Dendritic cell treated with granulocyte-macrophage colony-stimulating factor and Interleukin-4, amounts not matched to agents 40 ng/mL and 50 ng/mL, for 4 days (primary cell): Measurements from ENCODE around the gene HS3ST3A1.
"Not testable (repeated sequence)": the region's sequence is repeated elsewhere in the genome, so short reads cannot be mapped to it uniquely, and the experiment has no call there.

Experiments
- H3K27ac Mint-ChIP-seq: one replicate; pipeline ENCODE4 v1.8.0; 2022; ENCODE audit warnings: mild to moderate bottlenecking, mixed read lengths
- H3K27me3 Mint-ChIP-seq: one replicate; pipeline ENCODE4 v1.8.0; 2022; ENCODE audit warnings: mild to moderate bottlenecking, mixed read lengths
- H3K36me3 Mint-ChIP-seq: one replicate; pipeline ENCODE4 v1.8.0; 2022; ENCODE audit warnings: low read depth, mixed read lengths
- H3K4me1 Mint-ChIP-seq: one replicate; pipeline ENCODE4 v1.8.0; 2022; ENCODE audit warnings: low read depth, mixed read lengths
- H3K4me3 Mint-ChIP-seq: one replicate; pipeline ENCODE4 v1.8.0; 2022; ENCODE audit warnings: mild to moderate bottlenecking, moderate library complexity, mixed read lengths
- H3K9me3 Mint-ChIP-seq: one replicate; pipeline ENCODE4 v1.8.0; 2022; ENCODE audit warnings: mixed read lengths
- intact Hi-C: fragments of 100-400 bp; cut with micrococcal nuclease; formaldehyde crosslinking; loops from one replicate; pipeline ENCODE4 v1.15.0; 2022

The HS3ST3A1 gene

DNA sequence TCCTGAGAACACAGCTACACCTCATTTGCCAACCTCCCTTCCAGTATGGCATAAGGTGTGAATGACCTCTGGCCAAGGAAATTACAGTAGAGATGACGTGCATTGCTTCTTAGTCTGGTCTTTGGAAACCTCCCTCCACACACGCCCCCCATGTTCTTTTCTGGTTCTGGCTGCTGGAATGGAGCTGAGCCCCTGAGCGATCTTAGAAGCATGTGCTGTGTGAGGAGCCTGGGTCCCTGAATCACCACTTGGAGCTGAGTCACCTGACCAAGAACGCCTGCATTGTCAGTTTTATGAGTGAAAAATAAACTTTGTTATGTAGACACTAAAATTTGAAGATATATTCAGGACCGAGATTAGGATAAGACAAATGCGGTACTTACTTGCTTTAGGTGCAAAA is 51.4 kb downstream of the HS3ST3A1 start:
- Mint-ChIP-seq H3K36me3 (no peaks in the 10 kb centered on the region), H3K27me3 (peaks cover 3% of the 10 kb centered on the region), H3K4me3 (no peak overlapping the region), H3K27ac (no peak overlapping the region), H3K9me3 (peaks cover 40% of the 10 kb centered on the region), H3K4me1 (no peaks in the 10 kb centered on the region)
- intact Hi-C loops, result no loop called here

DNA sequence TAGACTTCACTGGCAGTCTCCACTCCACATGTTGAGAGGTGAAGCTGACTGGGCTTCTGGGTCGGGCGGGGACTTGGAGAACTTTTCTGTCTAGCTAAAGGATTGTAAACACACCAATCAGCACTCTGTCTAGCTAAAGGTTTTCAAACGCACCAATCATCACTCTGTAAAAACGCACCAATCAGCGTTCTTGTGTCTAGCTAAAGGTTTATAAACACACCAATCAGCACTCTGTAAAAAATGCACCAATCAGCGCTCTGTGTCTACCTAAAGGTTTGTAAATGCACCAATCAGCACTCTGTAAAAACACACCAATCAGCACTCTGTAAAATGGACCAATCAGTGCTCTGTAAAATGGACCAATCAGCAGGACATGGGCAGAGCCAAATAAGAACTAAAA is 53.2 kb downstream of the HS3ST3A1 start:
- intact Hi-C loops, H3K27ac Mint-ChIP-seq, H3K4me3 Mint-ChIP-seq, H3K27me3 Mint-ChIP-seq, H3K36me3 Mint-ChIP-seq, H3K4me1 Mint-ChIP-seq: not testable (repeated sequence)
- peaks cover 26% of the 10 kb centered on the region for H3K9me3 Mint-ChIP-seq

DNA sequence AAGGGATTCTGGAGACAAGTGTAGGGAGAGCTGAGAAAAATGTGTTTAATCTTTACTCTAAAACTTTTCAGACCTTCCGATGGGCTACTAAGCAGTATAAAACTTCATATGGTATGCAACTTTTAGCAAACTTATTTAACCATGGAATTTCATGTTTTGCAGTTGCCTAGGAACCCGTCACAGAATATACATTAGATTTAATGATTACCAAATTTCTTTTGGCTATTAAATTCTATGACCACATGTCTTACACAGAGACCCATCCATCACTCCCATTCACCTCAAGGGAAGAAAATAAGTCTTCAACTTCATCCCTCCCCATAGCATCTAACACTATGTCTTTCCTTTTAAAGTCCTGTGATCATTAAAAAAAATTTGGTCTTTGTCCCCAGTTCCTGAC is 54.9 kb downstream of the HS3ST3A1 start:
- Mint-ChIP-seq H3K9me3 (peaks cover 35% of the 10 kb centered on the region), H3K4me3 (no peak overlapping the region), H3K36me3 (no peaks in the 10 kb centered on the region), H3K27ac (no peak overlapping the region), H3K27me3 (peaks cover 3% of the 10 kb centered on the region), H3K4me1 (no peaks in the 10 kb centered on the region)
- intact Hi-C loops, result no loop called here

DNA sequence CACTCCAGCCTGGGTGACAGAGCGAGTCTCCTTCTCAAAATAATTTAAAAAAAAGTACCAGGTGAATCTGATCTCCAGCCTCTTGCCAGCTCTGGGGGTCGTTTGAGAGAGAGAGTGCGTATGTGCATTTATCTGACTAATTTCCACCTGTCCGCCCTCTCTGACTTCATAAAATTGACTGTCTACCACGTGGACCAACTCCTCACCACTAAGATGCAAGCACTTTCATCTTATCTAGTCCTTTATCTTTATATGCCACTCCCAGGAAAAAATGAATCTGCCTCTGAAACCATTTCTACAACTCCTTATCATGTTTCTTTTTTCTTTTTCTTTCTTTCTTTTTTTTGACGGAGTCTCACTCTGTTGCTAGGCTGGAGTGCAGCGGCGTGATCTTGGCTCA is 55.8 kb downstream of the HS3ST3A1 start:
- Mint-ChIP-seq H3K36me3 (no peaks in the 10 kb centered on the region), H3K9me3 (peaks cover 34% of the 10 kb centered on the region), H3K4me1 (no peaks in the 10 kb centered on the region), H3K27me3 (peaks cover 3% of the 10 kb centered on the region), H3K27ac (no peak overlapping the region), H3K4me3 (no peak overlapping the region)
- intact Hi-C loops, result no loop called here

DNA sequence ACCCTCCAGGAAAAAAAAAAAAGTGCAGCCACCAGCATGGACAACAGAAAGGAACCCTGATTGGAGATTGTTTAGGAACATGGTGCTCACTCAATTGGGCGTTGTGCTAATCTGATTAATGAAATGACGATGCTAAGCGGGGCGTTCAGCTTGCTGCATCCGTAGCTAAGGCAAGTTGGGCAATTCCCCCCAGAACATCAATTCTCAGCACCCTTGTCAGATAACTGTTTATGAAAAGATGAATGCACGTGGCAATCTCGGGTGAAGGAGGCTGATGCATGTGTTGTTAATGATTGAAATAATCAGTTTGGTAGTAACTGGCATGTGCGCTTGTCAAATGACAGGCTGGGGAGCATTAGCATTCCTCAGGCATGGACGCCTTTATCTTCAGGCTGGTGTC is 57.0 kb downstream of the HS3ST3A1 start:
- H3K9me3 Mint-ChIP-seq, result peaks cover 25% of the 10 kb centered on the region
- no peak overlapping the region for H3K4me3 Mint-ChIP-seq
- H3K4me1 Mint-ChIP-seq, result no peaks in the 10 kb centered on the region
- no peaks in the 10 kb centered on the region for H3K36me3 Mint-ChIP-seq
- no peak overlapping the region for H3K27ac Mint-ChIP-seq
- peaks cover 3% of the 10 kb centered on the region for H3K27me3 Mint-ChIP-seq
- intact Hi-C loops, result no loop called here

DNA sequence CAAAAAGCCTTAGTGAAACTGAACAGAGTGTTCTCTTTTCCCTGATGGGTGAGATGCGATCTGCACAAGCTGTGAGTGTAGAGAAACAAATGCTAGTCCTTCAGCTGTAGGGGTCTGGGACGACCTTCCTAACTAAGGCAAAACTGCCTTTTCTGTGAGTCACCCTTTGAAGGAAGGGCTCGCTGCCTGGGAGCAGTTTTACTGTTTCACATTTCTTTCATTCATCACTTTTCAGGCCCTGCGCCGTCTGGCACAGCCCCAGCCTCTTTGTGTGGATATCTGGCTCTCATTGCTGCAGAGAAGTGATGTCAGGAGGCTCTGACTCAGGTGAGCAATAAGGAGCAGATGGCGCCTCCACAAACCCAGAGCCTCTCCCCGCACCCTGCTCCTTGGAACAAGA is 57.4 kb downstream of the HS3ST3A1 start:
- H3K4me3 Mint-ChIP-seq, result no peak overlapping the region
- no peaks in the 10 kb centered on the region for H3K27me3 Mint-ChIP-seq
- H3K9me3 Mint-ChIP-seq, result peaks cover 20% of the 10 kb centered on the region
- H3K4me1 Mint-ChIP-seq, result no peaks in the 10 kb centered on the region
- no peak overlapping the region for H3K27ac Mint-ChIP-seq
- no peaks in the 10 kb centered on the region for H3K36me3 Mint-ChIP-seq
- intact Hi-C loops, result no loop called here

DNA sequence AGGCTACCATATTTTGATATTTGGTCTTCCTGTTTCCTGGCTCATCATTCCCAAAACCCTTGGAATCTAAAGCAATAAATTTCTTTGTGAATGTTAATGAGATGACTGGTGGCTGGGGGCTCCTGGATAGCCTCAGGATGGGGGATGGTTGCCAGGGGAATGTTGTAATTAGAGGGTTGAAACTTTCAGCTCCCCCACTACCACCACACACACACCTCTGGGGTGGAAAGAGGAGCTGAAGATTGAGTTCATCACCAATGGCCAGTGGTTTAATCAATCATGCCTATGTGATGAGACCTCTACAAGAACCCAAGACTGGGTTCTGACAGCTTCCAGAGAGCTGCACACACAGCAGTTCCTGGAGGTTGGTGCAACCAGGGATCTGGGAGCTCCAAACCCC is 59.1 kb downstream of the HS3ST3A1 start:
- no peaks in the 10 kb centered on the region for H3K4me1 Mint-ChIP-seq
- intact Hi-C loops, result no loop called here
- no peak overlapping the region for H3K4me3 Mint-ChIP-seq
- H3K36me3 Mint-ChIP-seq, result no peaks in the 10 kb centered on the region
- no peaks in the 10 kb centered on the region for H3K27me3 Mint-ChIP-seq
- peaks cover 16% of the 10 kb centered on the region for H3K9me3 Mint-ChIP-seq
- no peak overlapping the region for H3K27ac Mint-ChIP-seq

DNA sequence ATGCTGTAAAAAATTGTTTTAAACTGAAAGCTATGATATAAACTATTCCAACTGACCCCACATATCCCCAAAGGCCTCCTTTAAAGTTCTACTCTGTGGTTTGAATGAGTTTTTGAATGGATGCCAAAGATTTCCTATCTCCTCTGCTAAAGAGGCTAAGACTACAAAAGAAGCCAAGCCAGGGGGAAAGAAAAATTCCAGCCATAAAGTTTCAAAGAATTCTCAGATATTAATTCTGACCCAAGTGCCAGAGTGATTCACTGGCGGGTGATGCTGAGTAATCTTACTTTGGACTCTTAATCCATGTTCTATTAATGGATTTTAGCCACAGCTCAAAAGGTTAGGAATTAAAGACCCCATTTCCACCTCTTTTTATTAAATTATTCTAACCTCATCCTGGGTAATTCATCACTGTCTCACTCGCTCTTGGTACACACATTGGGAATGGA is 60.7 kb downstream of the HS3ST3A1 start:
- Mint-ChIP-seq H3K36me3 (no peaks in the 10 kb centered on the region), H3K27ac (no peak overlapping the region), H3K4me1 (no peaks in the 10 kb centered on the region), H3K9me3 (peaks cover 16% of the 10 kb centered on the region), H3K4me3 (no peak overlapping the region), H3K27me3 (no peaks in the 10 kb centered on the region)
- intact Hi-C loops, result no loop called here

DNA sequence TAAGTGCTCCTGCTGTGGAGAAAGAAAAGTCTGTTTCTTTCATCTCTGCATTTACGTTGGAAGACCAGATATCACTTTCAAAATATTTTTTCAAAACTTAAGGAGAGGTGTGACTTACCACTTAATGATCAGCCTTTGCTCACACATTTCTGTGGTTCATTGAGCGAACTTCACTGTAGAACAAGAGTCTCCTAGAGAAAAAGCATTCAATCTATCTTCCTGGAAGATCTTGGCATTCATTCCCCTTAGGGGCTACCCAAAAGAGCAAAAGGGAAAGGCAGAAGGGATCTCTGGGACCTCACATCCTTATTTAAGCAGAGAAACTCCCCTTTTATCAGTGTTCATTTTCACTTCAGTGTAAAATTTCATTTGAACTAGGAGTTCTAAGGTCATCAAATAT is 61.2 kb downstream of the HS3ST3A1 start:
- no peaks in the 10 kb centered on the region for H3K4me1 Mint-ChIP-seq
- no peaks in the 10 kb centered on the region for H3K27me3 Mint-ChIP-seq
- H3K4me3 Mint-ChIP-seq, result no peak overlapping the region
- H3K27ac Mint-ChIP-seq, result no peak overlapping the region
- H3K9me3 Mint-ChIP-seq, result peaks cover 16% of the 10 kb centered on the region
- intact Hi-C loops, result no loop called here
- no peaks in the 10 kb centered on the region for H3K36me3 Mint-ChIP-seq

DNA sequence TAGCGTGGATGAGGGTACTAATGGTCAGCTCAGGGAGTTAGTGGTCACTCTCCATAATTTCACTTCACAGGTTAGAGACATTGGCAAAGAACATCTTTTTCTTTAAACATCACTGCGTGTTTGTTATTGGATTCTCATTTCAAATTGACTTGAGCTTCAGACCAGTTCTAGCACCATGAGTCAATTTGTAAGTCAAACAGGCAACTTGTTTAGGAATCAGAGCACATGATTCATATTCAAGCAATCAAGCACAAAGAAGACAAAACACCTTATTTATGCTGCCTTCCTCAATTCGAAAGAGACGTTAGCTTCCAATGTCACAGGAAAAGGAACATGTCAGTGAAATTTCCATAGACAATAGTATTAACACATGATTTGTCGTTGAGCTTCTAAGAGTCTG is 62.3 kb downstream of the HS3ST3A1 start:
- Mint-ChIP-seq H3K27me3 (no peaks in the 10 kb centered on the region), H3K27ac (no peak overlapping the region), H3K4me1 (no peaks in the 10 kb centered on the region), H3K4me3 (no peak overlapping the region), H3K36me3 (no peaks in the 10 kb centered on the region), H3K9me3 (peaks cover 16% of the 10 kb centered on the region)
- intact Hi-C loops, result no loop called here

DNA sequence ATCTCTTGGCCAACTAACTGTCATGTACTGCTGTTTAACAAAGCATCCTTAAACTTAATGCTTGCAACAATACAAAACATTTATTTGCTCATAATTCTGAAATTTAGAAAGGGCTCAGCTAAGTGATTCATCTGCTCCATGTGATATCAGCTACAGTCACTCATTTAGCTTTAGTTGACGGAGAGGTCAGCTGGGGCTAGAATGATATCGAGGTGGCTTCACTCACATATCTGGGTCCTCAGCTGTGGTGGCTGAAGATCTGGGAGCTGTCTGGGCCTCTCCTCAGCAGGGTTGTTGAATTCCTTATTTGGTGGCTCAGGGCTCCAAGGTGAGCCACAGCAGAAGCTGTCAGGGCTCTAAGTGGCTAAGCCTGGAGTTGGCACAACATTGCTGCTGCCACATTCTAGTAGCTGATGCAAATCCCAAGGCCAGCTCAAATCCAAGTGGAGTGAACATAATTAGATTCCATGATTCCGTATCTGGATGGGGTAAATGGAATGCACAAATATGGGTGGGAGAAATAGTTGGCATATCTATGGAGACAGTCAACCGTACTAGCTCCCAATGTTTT is 62.8 kb downstream of the HS3ST3A1 start:
- H3K36me3 Mint-ChIP-seq, result no peaks in the 10 kb centered on the region
- peaks cover 16% of the 10 kb centered on the region for H3K9me3 Mint-ChIP-seq
- no peak overlapping the region for H3K4me3 Mint-ChIP-seq
- intact Hi-C loops, result no loop called here
- no peaks in the 10 kb centered on the region for H3K27me3 Mint-ChIP-seq
- H3K27ac Mint-ChIP-seq, result no peak overlapping the region
- H3K4me1 Mint-ChIP-seq, result no peaks in the 10 kb centered on the region

DNA sequence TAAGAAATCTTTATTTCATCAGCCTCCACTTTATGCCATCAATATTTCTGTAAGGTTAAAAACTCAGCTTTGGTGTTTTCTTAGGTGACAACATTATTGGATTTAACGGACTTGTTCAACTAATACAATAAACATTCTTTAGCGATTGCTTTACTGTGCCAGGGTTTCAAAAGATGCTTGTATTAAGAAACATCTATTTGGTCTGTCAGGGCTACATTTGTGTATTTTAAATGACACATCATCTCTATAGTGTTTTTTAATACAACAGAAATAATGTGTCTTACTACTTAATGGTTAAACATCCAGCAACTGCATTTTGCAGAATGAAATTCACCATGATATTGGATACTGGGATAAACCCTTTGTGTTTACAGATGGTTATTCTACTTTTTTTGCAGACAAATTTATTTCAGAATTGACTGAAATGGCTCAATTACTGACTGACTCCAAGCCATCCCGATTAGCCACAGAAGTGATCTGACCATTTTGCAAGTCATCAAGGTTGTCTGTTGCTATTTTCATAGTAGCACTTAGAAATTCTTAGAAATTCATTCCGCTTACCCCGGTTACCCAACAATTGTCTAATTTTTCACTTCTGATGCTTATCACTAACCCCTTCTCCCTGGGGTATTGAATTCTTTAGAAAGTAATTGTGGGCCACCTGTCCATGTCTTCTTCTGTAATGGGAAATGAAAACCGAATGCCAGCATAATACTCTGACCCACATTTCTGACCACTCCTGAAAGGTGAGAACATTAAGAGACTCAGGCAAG is 63.7 kb downstream of the HS3ST3A1 start:
- Mint-ChIP-seq H3K27ac (no peak overlapping the region), H3K36me3 (no peaks in the 10 kb centered on the region), H3K27me3 (no peaks in the 10 kb centered on the region), H3K4me1 (no peaks in the 10 kb centered on the region), H3K9me3 (peaks cover 13% of the 10 kb centered on the region), H3K4me3 (no peak overlapping the region)
- intact Hi-C loops, result no loop called here

DNA sequence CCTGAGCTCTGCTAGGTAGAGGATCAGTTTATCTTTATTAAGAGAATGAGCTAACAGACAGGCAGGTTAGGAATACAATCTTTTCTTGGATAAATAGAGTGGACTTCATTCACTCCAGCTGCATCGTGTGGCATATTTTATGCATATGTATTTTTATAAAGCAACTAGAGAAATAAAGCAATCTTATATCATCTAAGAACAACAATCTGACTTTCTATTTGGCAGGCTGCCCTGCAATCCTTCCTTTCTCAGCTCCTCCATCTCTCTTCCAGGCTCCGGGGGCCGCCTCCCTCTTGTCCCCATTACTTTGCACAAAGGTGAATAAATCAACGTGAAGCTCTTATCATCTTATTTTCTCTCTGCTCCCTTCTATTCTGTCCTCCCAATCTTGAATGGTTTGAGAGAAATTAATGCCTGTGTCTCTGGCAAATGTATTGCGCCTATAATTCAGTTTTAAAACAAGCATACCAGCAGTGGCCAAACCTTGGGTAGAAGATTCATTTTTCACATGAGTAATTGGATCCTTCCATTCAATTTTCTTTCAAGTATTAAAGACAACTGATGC is 64.5 kb downstream of the HS3ST3A1 start:
- intact Hi-C loops, result no loop called here
- Mint-ChIP-seq H3K4me3 (no peak overlapping the region), H3K27ac (no peak overlapping the region), H3K27me3 (no peaks in the 10 kb centered on the region), H3K4me1 (no peaks in the 10 kb centered on the region), H3K9me3 (peaks cover 7% of the 10 kb centered on the region), H3K36me3 (no peaks in the 10 kb centered on the region)

DNA sequence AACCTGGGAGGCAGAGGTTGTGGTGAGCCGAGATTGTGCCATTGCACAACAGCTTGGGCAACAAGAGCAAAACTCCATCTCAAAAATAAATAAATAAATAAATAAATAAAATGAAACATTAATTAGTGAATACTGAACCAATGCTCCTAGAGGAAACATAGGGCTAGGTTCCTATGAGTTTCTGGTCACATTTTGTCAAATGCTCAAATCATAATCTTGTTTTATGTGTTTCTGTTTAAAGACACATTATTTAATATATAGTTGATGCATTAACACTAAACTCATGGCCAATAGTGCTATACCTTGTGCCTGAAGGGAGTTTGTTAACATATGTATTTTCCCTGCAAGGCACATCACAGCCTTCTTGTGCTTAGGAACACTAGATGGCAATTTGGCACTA is 66.8 kb downstream of the HS3ST3A1 start:
- peaks cover 14% of the 10 kb centered on the region for H3K9me3 Mint-ChIP-seq
- intact Hi-C loops, result no loop called here
- no peak overlapping the region for H3K27ac Mint-ChIP-seq
- H3K4me1 Mint-ChIP-seq, result no peaks in the 10 kb centered on the region
- H3K4me3 Mint-ChIP-seq, result no peak overlapping the region
- no peaks in the 10 kb centered on the region for H3K27me3 Mint-ChIP-seq
- H3K36me3 Mint-ChIP-seq, result no peaks in the 10 kb centered on the region

DNA sequence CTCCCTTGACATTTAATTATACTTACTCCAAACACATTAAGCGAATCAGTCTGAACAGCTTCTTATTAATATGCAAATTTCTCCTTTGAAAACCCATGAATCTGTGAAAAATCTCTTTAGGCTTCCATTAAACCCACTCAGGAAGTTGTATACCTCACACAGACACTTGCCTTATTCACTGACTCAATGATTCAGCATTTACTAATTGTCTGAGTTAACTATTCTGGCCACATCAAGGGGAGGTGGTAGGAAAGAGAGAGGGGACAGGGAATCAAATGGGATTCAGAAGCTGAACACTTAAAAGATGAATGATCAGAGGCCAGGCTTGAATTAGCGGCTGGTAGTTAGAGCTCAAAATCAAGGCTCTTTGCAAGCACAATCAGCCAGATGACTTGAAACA is 70.0 kb downstream of the HS3ST3A1 start:
- H3K4me3 Mint-ChIP-seq, result no peak overlapping the region
- peaks cover 7% of the 10 kb centered on the region for H3K9me3 Mint-ChIP-seq
- no peaks in the 10 kb centered on the region for H3K36me3 Mint-ChIP-seq
- intact Hi-C loops, result no loop called here
- H3K27ac Mint-ChIP-seq, result no peak overlapping the region
- H3K4me1 Mint-ChIP-seq, result no peaks in the 10 kb centered on the region
- H3K27me3 Mint-ChIP-seq, result no peaks in the 10 kb centered on the region
